K562 (cell line): ENCODE data around the gene CKLF. TPM values are rescaled to one million over a fixed set of nuclear protein-coding genes. Genes with fewer than 3 reads are reported as not detected.

ENCODE experiments used
- CTCFL ChIP-seq: IDR thresholded peaks from 2 replicates; pipeline ENCODE4 v1.6.1; 2011; ENCODE audit warnings: borderline replicate concordance, low read depth, mild to moderate bottlenecking, moderate library complexity, low read length; ENCODE audit not compliant: insufficient read depth, poor library complexity, severe bottlenecking
- FOXK2 ChIP-seq, 2 experiments: fragments of 450-650 bp; IDR thresholded peaks in 1 of 2; conservative IDR thresholded peaks in 1 of 2; 2 replicates each; pipeline ENCODE4 v1.6.1; 2016; ENCODE audit warnings: low read depth in 2 of 2, mild to moderate bottlenecking in 1 of 2
- HNRNPLL ChIP-seq: fragments of 200-400 bp; formaldehyde crosslinking; IDR thresholded peaks from 2 replicates; pipeline ENCODE4 v1.6.1; 2017; ENCODE audit warnings: low read length, low read depth, mild to moderate bottlenecking; ENCODE audit not compliant: poor library complexity, severe bottlenecking
- JUND ChIP-seq, 2 experiments: IDR thresholded peaks; 2 replicates in 1 of 2; 3 replicates in 1 of 2; pipeline ENCODE4 v1.6.1; 2011; ENCODE audit warnings: borderline replicate concordance in 2 of 2, low read depth in 2 of 2, low read length in 2 of 2, improper control_type of control experiment in 1 of 2, missing biosample characterization in 1 of 2, missing genetic modification characterization in 1 of 2, missing genetic modification reagents in 1 of 2
- MCM7 ChIP-seq, 2 experiments: fragments of 450-650 bp; IDR thresholded peaks; 2 replicates each; pipeline ENCODE4 v1.6.1; 2016 to 2018
- MXI1 ChIP-seq: IDR thresholded peaks from 2 replicates; pipeline ENCODE4 v1.6.1; 2011; ENCODE audit warnings: low read depth, mild to moderate bottlenecking, improper control_type of control experiment, low read length
- RAD21 ChIP-seq, 2 experiments: fragments of 250-450 bp in 1 of 2; fragments of 450-650 bp in 1 of 2; sonication (Bioruptor Pico) in 1 of 2; formaldehyde crosslinking in 1 of 2; IDR thresholded peaks in 1 of 2; conservative IDR thresholded peaks in 1 of 2; 2 replicates each; pipeline versions ENCODE4 v1.4.0 to v1.8.0; 2020 to 2022; ENCODE audit warnings: mild to moderate bottlenecking in 2 of 2, moderate library complexity in 1 of 2
- RBBP5 ChIP-seq: fragments of 200-600 bp; sonication (generic); IDR thresholded peaks from 2 replicates; pipeline ENCODE4 v1.6.1; 2012; ENCODE audit warnings: borderline replicate concordance, mild to moderate bottlenecking, low read length, control low read depth, inconsistent platforms; ENCODE audit not compliant: insufficient read depth, poor library complexity, severe bottlenecking
- STAT5B ChIP-seq: fragments of 250-450 bp; sonication (Bioruptor Pico); IDR thresholded peaks from 2 replicates; pipeline ENCODE4 v1.8.0; 2021; ENCODE audit warnings: mild to moderate bottlenecking, inconsistent platforms
- TGIF2 ChIP-seq: sonication (generic); formaldehyde crosslinking; IDR thresholded peaks from 2 replicates; pipeline ENCODE4 v1.8.1; 2022; ENCODE audit warnings: mild to moderate bottlenecking, missing genetic modification reagents, moderate library complexity
- ZC3H8 ChIP-seq: fragments of 450-650 bp; IDR thresholded peaks from 2 replicates; pipeline ENCODE4 v1.6.1; 2017
- ZNF197 ChIP-seq: fragments of 200-800 bp; sonication (Bioruptor generic); IDR thresholded peaks from 2 replicates; pipeline ENCODE4 v1.6.1; 2016; ENCODE audit warnings: low read depth, missing genetic modification characterization, missing compliant biosample characterization
- ZNF263 ChIP-seq: sonication (generic); formaldehyde crosslinking; IDR thresholded peaks from 2 replicates; pipeline ENCODE4 v1.8.0; 2022; ENCODE audit warnings: mild to moderate bottlenecking, missing genetic modification reagents, borderline replicate concordance
- ZNF444 ChIP-seq: fragments of 250-450 bp; sonication (Bioruptor Pico); IDR thresholded peaks from 2 replicates; pipeline ENCODE4 v1.4.0; 2020; ENCODE audit warnings: mild to moderate bottlenecking, moderate library complexity
- ZNF512 ChIP-seq: IDR thresholded peaks from 2 replicates; pipeline ENCODE4 v1.6.1; 2016; ENCODE audit warnings: missing genetic modification characterization, missing compliant biosample characterization
- ZNF644 ChIP-seq: fragments of 200-800 bp; sonication (Bioruptor generic); IDR thresholded peaks from 2 replicates; pipeline ENCODE4 v1.6.1; 2016; ENCODE audit warnings: low read depth, missing genetic modification characterization, missing compliant biosample characterization
- polyA plus RNA-seq, 8 experiments: library from polyadenylated mRNA; depleted of rRNA in 4 of 8; stranded (reverse) in 5 of 8; unstranded in 3 of 8; fragments of >200 nt; fragmentation: Nextera tagmentation in 2 of 8; fragmentation: Illumina TruSeq in 1 of 8; extraction: Ambion mirVana in 2 of 8; extraction: Trizol in 1 of 8; gene quantifications; 2 replicates each; pipeline versions ENCODE4 v1.2.1 to v1.2.3, GENCODE V29; 2011 to 2014; ENCODE audit warnings: inconsistent platforms in 1 of 8, missing spikeins in 1 of 8
- total RNA-seq, 7 experiments: library from RNA; depleted of rRNA in 6 of 7; stranded (reverse); fragments of >200 nt in 6 of 7; fragmentation: Illumina TruSeq in 2 of 7; extraction: Trizol in 2 of 7; gene quantifications; 2 replicates each; pipeline versions ENCODE4 v1.2.1 to v1.2.3, GENCODE V29; 2011 to 2021; ENCODE audit warnings: low replicate concordance in 1 of 7
- TF ChIP-seq, protein P1 (sequence below), 2 experiments: fragments of 450-650 bp; IDR thresholded peaks; 2 replicates each; pipeline ENCODE4 v1.6.1; 2018; ENCODE audit warnings: mild to moderate bottlenecking in 2 of 2, low read depth in 1 of 2; ENCODE audit not compliant: partially characterized antibody in 2 of 2

The CKLF gene
- total and polyA plus RNA-seq, 9 of the 15 experiments (the other 6 are each of a cell fraction or from before 2014, with no cell fraction given) = 84.8 to 322 (median 118) TPM

- peak; percentile 30 for TF ChIP-seq RBBP5
- TF ChIP-seq CTCFL = peak; percentile 75
- TF ChIP-seq TGIF2 (CRISPR knock-in tag) = no peak
- no peak for TF ChIP-seq ZNF444 (CRISPR knock-in tag)
- peak; percentile 39 to 55 for TF ChIP-seq RAD21 (CRISPR knock-in tag; conservative IDR thresholded peaks at IDR 0.05 in 1 of 2, IDR thresholded peaks at IDR 0.05 in 1 of 2)
- TF ChIP-seq ZNF263 (CRISPR knock-in tag) = no peak
- no peak for TF ChIP-seq ZNF197
- no peak for TF ChIP-seq MCM7 (IDR thresholded peaks at IDR 0.05)
- no peak for TF ChIP-seq ZNF644
- TF ChIP-seq, protein P1, sequence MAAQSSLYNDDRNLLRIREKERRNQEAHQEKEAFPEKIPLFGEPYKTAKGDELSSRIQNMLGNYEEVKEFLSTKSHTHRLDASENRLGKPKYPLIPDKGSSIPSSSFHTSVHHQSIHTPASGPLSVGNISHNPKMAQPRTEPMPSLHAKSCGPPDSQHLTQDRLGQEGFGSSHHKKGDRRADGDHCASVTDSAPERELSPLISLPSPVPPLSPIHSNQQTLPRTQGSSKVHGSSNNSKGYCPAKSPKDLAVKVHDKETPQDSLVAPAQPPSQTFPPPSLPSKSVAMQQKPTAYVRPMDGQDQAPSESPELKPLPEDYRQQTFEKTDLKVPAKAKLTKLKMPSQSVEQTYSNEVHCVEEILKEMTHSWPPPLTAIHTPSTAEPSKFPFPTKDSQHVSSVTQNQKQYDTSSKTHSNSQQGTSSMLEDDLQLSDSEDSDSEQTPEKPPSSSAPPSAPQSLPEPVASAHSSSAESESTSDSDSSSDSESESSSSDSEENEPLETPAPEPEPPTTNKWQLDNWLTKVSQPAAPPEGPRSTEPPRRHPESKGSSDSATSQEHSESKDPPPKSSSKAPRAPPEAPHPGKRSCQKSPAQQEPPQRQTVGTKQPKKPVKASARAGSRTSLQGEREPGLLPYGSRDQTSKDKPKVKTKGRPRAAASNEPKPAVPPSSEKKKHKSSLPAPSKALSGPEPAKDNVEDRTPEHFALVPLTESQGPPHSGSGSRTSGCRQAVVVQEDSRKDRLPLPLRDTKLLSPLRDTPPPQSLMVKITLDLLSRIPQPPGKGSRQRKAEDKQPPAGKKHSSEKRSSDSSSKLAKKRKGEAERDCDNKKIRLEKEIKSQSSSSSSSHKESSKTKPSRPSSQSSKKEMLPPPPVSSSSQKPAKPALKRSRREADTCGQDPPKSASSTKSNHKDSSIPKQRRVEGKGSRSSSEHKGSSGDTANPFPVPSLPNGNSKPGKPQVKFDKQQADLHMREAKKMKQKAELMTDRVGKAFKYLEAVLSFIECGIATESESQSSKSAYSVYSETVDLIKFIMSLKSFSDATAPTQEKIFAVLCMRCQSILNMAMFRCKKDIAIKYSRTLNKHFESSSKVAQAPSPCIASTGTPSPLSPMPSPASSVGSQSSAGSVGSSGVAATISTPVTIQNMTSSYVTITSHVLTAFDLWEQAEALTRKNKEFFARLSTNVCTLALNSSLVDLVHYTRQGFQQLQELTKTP (IDR thresholded peaks at IDR 0.05; ENCODE audit: low read depth in 1 of 2, partially characterized antibody in 2 of 2) = no peak
- TF ChIP-seq ZC3H8 = no peak
- no peak for TF ChIP-seq STAT5B (CRISPR knock-in tag)
- no peak for TF ChIP-seq FOXK2 (conservative IDR thresholded peaks at IDR 0.05 in 1 of 2, IDR thresholded peaks at IDR 0.05 in 1 of 2; ENCODE audit: low read depth in 2 of 2)
- TF ChIP-seq JUND (IDR thresholded peaks at IDR 0.05; ENCODE audit: borderline replicate concordance, low read depth, low read length) = 0 out of 2 replicates have a peak, but pooled peaks have one; percentile 25
- no peak; the same call in 2 of the 3 replicates for TF ChIP-seq JUND (tag; IDR thresholded peaks at IDR 0.05; ENCODE audit: borderline replicate concordance, low read depth, low read length)
- no peak for TF ChIP-seq MXI1
- no peak for TF ChIP-seq HNRNPLL
- TF ChIP-seq ZNF512 (tag) = no peak
Measured at GRCh38 chr16:66604376-66605176, 52.2 kb downstream of the CKLF start, which contains the start of gene CMTM3 (continued).
